ENCODE data around the gene TLR4. TPM values are rescaled to one million over a fixed set of nuclear protein-coding genes. Genes with fewer than 3 reads are reported as not detected.
A peak's percentile ranks its signal among the peaks of the same experiment; 100 is the strongest.

TLR4 gene
- total and polyA plus RNA-seq, 2 experiments from 2014 or later = 5.1 to 11.9 TPM

- H3F3A ChIP-seq (ENCODE audit: insufficient read depth) = peaks cover 18% of the 10 kb centered on the region; the same call in 1 of the 2 replicates
- TF ChIP-seq EZH2phosphoT487 (IDR thresholded peaks at IDR 0.05; ENCODE audit: insufficient read depth, low read depth) (no peak), EZH2 (IDR thresholded peaks at IDR 0.05; ENCODE audit: insufficient read depth, poor library complexity, severe bottlenecking) (no peak)
- no peak overlapping the region for H2AFZ ChIP-seq
- peaks cover 27% of the 10 kb centered on the region for H3K4me1 ChIP-seq (ENCODE audit: insufficient read depth)
- no peak overlapping the region for H3K9ac ChIP-seq
- H3K79me2 ChIP-seq (ENCODE audit: insufficient read depth) = no peaks in the 10 kb centered on the region
- no peak overlapping the region for H3K4me3 ChIP-seq
- 63 to 80% methylated on average over 2 of the region's 2 CpGs for WGBS, 2 experiments (ENCODE audit: low coverage in 1 of 2, low lambda C conversion rate in 2 of 2, missing lambda C conversion rate in 2 of 2)
- no peak overlapping the region for H3K27ac ChIP-seq
- no peaks in the 10 kb centered on the region for H3K27me3 ChIP-seq (replicated peaks; ENCODE audit: insufficient read depth)
- H3K4me2 ChIP-seq (ENCODE audit: unreplicated experiment) = no peak overlapping the region
- H3K9me3 ChIP-seq (ENCODE audit: low read depth) = no peaks in the 10 kb centered on the region
- H4K20me1 ChIP-seq (ENCODE audit: insufficient read depth) = no peaks in the 10 kb centered on the region
- in situ Hi-C loops (cut with MboI) = no loop called here
- H3K36me3 ChIP-seq (ENCODE audit: low read depth) = no peaks in the 10 kb centered on the region
- DNase-seq = no peak
- H3K9me2 ChIP-seq (ENCODE audit: insufficient read depth) = no peaks in the 10 kb centered on the region
Observed at GRCh38 chr9:117729375-117729774, 25.2 kb downstream of the TLR4 start.

GRCh38 chr9:117732494-117732893 is 28.3 kb downstream of the TLR4 start:
- Histone ChIP-seq H3K4me3 (no peak overlapping the region), H3K9me2 (ENCODE audit: insufficient read depth) (no peaks in the 10 kb centered on the region), H4K20me1 (ENCODE audit: insufficient read depth) (no peaks in the 10 kb centered on the region), H2AFZ (no peak overlapping the region), H3K4me1 (ENCODE audit: insufficient read depth) (peaks cover 23% of the 10 kb centered on the region), H3K36me3 (ENCODE audit: low read depth) (no peaks in the 10 kb centered on the region), H3K9me3 (ENCODE audit: low read depth) (no peaks in the 10 kb centered on the region), H3F3A (ENCODE audit: insufficient read depth) (peaks cover 13% of the 10 kb centered on the region), H3K9ac (no peak overlapping the region), H3K79me2 (ENCODE audit: insufficient read depth) (no peaks in the 10 kb centered on the region), H3K4me2 (ENCODE audit: unreplicated experiment) (no peak overlapping the region), H3K27me3 (replicated peaks; ENCODE audit: insufficient read depth) (no peaks in the 10 kb centered on the region), H3K27ac (no peak overlapping the region)
- no peak for TF ChIP-seq EZH2phosphoT487 (IDR thresholded peaks at IDR 0.05; ENCODE audit: insufficient read depth, low read depth)
- 89 to 92% methylated on average over 6 of the region's 6 CpGs for WGBS, 2 experiments (ENCODE audit: low coverage in 1 of 2, low lambda C conversion rate in 2 of 2, missing lambda C conversion rate in 2 of 2)
- in situ Hi-C loops (cut with MboI) = no loop called here
- no peak for DNase-seq

GRCh38 chr9:117733465-117733864 is 29.3 kb downstream of the TLR4 start:
- H3K4me3 ChIP-seq = no peak overlapping the region
- peaks cover 13% of the 10 kb centered on the region for H3F3A ChIP-seq (ENCODE audit: insufficient read depth)
- no peak overlapping the region for H3K9ac ChIP-seq
- H3K27me3 ChIP-seq (replicated peaks; ENCODE audit: insufficient read depth) = no peaks in the 10 kb centered on the region
- no peaks in the 10 kb centered on the region for H3K36me3 ChIP-seq (ENCODE audit: low read depth)
- H4K20me1 ChIP-seq (ENCODE audit: insufficient read depth) = no peaks in the 10 kb centered on the region
- DNase-seq = no peak
- H3K27ac ChIP-seq = no peak overlapping the region
- TF ChIP-seq EZH2 (IDR thresholded peaks at IDR 0.05; ENCODE audit: insufficient read depth, poor library complexity, severe bottlenecking) (no peak), EZH2phosphoT487 (IDR thresholded peaks at IDR 0.05; ENCODE audit: insufficient read depth, low read depth) (no peak)
- no peaks in the 10 kb centered on the region for H3K79me2 ChIP-seq (ENCODE audit: insufficient read depth)
- H3K9me3 ChIP-seq (ENCODE audit: low read depth) = no peaks in the 10 kb centered on the region
- no peak overlapping the region for H3K4me2 ChIP-seq (ENCODE audit: unreplicated experiment)
- WGBS, 2 experiments (ENCODE audit: low coverage in 1 of 2, low lambda C conversion rate in 2 of 2, missing lambda C conversion rate in 2 of 2) = 86 to 87% methylated on average over 1 of the region's 1 CpG
- no peaks in the 10 kb centered on the region for H3K9me2 ChIP-seq (ENCODE audit: insufficient read depth)
- no peak overlapping the region for H2AFZ ChIP-seq
- in situ Hi-C loops (cut with MboI) = no loop called here
- peaks cover 23% of the 10 kb centered on the region for H3K4me1 ChIP-seq (ENCODE audit: insufficient read depth)

GRCh38 chr9:117734082-117734481 is 29.9 kb downstream of the TLR4 start:
- no peak overlapping the region; the same call in 1 of the 2 replicates for H2AFZ ChIP-seq
- DNase-seq = no peak
- 92 to 93% methylated on average over 3 of the region's 3 CpGs for WGBS, 2 experiments (ENCODE audit: low coverage in 1 of 2, low lambda C conversion rate in 2 of 2, missing lambda C conversion rate in 2 of 2)
- no peak for TF ChIP-seq EZH2phosphoT487 (IDR thresholded peaks at IDR 0.05; ENCODE audit: insufficient read depth, low read depth)
- no peak for TF ChIP-seq EZH2 (IDR thresholded peaks at IDR 0.05; ENCODE audit: insufficient read depth, poor library complexity, severe bottlenecking)
- H3K36me3 ChIP-seq (ENCODE audit: low read depth) = no peaks in the 10 kb centered on the region
- H3K9me2 ChIP-seq (ENCODE audit: insufficient read depth) = no peaks in the 10 kb centered on the region
- in situ Hi-C loops (cut with MboI) = no loop called here
- H3F3A ChIP-seq (ENCODE audit: insufficient read depth) = peaks cover 13% of the 10 kb centered on the region
- no peaks in the 10 kb centered on the region for H3K9me3 ChIP-seq (ENCODE audit: low read depth)
- no peaks in the 10 kb centered on the region for H4K20me1 ChIP-seq (ENCODE audit: insufficient read depth)
- H3K9ac ChIP-seq = no peak overlapping the region
- H3K4me3 ChIP-seq = no peak overlapping the region
- peak overlapping the region; percentile 43; the same call in 1 of the 2 replicates for H3K27ac ChIP-seq
- no peaks in the 10 kb centered on the region for H3K27me3 ChIP-seq (replicated peaks; ENCODE audit: insufficient read depth)
- H3K4me2 ChIP-seq (ENCODE audit: unreplicated experiment) = peak overlapping the region; percentile 43
- H3K4me1 ChIP-seq (ENCODE audit: insufficient read depth) = peaks cover 23% of the 10 kb centered on the region
- H3K79me2 ChIP-seq (ENCODE audit: insufficient read depth) = no peaks in the 10 kb centered on the region

Measured in GM23248 (cell line).